CD4-positive, alpha-beta T cell treated with Interleukin-6 at 100 ng/mL for 8 hours (primary cell): Measurements from ENCODE around the gene CDH22.

Experiments
- DNase-seq: peaks from one replicate; pipeline ENCODE4 v3.0.0-alpha.2; 2020; ENCODE audit warnings: mixed read lengths, low spot score

Gene CDH22

DNA sequence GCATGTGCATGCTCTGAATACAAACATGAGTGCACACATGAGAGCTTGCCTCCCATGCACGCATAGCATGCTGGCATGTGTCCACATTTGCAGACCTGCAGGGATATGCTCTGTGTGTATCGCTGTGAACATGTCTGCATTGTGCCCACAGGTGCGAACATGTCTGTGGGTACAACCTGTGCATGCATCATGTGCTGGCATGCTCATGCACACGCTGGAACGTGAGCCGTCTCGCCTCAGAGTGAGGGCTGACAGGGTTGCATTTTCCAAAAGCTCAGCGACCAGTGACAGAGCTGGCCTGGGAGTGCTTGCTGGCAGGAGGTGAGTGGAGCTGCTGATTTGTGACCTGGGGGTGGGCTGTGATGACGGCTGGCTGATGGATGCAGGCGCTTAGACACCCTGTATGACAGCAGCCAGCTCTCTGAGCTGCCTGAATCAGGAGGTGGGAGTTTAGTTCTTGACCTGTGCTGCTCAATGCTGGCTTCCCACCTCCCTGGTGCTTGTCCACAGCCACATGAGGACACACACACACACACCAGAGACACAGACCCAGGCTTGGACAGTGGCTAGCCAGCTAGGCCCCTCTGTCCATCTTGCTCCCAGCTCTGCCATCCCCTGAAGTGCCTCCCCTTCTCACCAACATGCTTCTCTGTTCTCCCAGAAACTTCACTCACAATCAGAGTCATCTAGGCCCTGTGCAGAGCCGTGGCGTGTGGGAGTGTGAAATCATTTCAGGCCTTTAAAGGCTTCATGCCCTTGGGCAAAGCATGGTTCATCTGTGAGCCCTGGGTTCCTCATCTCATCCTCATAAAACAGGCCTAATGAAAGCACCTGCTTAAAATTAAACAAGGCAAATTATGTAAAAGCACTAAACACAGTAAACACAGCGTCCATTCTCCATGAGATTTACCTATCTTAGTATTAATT is 138.8 kb downstream of the CDH22 start:
- no peak for DNase-seq

DNA sequence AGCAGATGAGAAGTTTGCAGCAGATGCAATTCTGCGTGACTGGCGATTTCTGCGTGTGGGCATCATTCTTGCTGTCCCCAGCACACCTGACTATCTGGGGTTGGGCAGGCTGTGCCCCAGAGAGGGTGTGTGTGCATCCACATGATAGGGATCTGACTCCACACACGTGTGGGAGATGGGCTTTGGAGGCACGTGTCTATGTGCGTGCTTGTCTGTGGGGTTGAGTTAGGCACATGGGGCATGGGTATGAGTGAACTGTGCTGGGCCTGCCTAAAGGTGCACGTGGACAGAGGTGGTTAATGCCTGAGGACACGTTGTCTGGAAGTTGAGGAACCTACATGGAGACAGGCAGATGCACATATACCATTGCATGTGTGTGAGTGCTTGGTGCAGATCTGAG is 139.9 kb downstream of the CDH22 start:
- DNase-seq = no peak

DNA sequence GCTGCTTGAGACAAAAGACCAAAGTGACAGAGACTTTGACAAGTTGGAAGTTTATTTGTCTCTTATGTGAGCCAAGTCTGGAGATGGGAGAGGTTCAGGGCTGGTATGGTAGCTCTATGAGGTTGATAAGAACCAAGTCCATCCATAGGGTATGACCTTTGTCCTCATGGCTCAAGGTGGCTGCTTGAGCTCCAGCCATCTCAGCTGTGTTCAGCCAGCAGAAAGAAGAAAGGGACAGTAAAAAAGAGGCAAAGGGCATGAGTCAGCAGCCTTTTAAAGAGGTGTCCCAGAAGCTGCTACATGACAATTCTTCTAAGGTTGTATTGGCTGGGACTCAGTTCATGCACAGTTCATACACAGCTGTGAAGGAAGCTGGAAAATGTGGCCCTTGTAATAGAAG is 141.2 kb downstream of the CDH22 start:
- no peak for DNase-seq

DNA sequence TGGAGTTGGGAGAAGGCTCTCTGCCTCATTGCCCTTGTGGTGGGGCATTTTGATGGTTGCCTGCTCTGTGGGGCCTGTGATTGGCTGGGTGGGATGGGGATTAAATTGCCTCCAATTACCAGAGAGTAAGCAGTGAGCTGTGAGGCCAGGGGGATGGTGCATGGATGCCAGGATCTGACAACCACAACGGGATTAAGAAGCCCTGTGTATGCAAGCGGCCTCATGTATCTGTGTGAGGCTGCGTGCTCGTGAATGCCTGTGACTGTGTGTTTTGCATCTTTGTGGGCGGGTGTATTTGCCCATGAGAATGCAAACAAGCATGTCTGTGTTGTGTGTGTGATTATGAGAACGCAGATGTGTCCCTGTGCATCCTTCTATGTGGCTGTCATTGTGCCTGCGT is 144.0 kb downstream of the CDH22 start:
- no peak for DNase-seq

DNA sequence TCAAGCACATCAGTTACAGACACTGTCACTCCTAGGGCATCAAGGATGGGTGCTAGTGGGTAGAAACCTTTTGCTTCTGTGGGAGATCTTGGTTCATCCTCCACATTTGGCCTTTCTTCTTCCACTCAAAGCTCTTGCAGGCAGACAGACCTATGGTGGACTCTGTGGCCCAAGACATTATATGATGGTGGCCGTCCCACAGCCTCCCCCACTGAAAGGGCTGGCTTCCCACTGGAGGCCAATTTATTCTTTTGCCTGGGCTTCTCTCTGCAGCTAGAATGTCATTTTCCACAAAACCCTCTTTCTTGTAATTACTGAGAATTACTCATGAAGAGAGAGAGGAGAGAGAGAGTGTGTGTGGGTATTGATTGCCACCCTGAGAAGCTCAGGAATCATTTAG is 146.4 kb downstream of the CDH22 start:
- no peak for DNase-seq

DNA sequence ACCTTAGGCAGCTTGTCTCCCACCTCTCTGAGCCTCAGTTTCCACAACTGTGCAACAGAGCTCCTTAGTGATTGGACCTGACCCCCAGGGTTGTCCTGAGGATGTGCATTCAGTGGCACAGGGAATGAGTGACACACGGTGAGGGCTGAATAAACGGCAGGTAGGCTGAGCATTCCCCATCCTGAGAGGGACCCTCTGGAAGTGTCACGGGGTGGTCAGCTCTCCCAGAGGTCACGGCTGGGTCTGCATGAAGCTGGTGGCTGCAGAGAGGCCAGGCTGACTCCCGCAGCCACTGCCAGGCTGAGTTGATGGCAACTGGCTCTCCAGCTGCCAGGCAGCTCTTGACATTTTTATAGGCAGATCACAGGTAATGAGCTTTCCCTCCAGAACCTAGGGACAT is 147.6 kb downstream of the CDH22 start:
- no peak for DNase-seq

DNA sequence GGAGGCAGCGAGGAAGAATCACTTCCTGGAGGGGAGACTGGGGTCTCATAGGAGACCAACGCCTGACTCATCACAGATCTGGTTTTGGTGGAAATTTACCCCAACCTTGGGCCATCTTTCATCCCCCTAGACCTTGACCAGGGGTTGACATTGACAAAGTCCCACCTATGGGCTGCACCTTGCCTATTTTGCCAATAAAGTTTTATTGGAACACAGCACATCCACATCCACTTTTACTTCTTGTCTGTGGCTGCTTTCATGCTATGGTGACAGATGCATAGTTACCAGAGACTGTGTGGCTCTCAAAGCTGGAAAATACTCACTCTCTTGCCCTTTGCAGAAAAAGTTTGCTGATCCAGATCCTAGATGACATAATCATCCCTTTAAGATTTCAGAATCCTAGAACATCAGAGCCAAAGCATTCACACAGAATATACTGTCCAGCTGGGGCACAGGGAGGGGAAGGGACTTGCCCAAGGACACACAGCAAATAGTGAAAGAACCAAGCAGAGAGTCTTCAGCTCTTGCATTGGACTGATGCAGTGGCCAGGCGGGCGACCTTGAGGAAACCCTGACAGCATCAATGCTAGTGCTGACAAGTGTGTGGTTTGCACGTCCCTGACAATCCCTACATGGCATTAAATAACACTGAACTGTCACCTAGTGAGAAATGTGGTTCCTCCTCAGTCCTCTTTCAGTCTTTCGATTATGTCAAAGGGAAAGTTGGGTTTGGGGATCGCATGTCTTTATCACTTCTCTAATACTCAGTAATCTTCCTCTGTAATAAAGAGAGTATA is 149.0 kb downstream of the CDH22 start:
- no peak for DNase-seq

DNA sequence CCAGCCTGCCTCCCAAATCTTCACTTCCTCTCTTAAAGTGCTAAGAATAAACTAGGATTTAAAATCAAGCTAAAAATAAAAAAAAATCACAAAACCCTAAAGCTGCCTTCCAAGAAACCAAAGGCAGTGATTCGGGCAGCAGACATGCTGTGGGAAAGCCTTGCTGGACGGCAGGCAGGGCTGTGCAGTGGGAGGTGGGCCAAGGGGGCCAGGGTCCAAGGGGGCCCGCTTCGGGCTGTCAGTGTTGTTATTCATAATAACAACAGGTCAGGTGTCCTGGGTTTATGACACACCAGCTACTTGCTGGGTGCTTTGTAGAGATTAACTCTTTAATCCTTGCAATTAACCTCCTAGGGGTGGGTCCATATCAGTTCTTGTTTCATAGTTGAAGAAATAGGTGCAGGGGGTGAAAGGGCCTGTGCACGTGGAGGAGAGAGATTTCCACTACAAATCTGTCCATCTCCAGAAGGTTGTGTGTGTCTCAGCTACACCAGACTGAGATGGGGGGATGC is 149.8 kb downstream of the CDH22 start:
- DNase-seq = no peak

DNA sequence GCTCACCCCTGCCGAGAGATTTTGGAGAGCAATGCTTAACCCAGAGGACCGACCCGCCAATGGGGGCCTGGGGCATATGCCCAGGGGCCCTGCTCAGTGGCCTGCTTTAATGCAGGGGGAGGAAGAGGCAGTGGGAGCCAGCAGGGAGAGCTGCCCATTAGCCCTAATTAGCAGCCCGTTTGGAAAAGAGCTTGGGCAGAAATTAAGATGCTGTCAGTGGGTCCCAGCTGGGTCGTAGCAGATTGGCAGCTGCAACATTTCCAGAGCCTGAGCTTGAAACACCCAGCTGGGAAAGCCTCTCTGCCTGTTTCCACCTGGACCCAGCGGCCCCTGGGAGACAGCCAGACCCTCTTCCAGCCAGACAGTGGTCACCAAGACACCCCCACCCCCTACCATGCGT is 150.7 kb downstream of the CDH22 start:
- DNase-seq = no peak

DNA sequence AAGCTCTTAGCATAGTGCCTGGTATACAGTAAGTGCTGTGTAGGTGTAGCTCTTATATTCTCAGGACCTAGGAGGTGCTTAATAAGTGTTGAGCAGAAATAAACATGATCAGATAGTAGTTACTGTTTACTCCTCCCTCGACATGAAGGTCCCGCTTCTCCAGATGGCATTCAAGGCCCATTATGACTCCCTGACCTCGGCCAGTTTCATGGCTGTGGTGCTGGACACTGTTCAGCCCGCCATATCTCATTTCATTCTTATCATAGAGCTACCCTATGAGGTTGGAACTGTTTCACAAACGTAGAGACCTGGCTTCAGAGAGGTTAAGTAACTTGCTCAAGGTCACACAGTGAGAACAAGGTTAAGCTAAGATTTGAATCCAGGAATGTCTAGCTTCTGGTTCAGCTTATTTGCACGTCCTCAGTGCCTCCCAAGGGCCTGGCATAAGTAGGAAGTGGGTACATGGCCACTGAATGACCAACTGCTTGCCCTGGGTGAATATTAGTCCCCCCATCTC is 151.2 kb downstream of the CDH22 start:
- DNase-seq = no peak

DNA sequence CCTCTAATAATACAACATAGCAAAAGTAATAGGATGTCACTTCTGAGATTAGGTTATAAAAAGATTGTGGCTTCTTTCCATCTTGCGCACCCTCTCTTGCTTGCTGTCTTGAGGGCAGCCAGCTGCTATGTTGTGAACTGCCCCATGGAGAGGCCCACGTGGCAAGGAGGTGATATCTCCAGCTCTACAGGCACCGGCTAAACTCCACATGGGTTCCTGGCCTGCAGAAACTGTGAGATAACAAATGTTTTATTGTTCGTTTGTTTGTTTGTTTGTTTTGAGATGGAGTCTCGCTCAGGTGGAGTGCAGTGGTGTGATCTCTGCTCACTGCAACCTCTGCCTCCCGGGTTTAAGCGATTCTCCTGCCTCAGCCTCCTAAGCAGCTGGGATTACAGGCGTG is 152.2 kb downstream of the CDH22 start:
- DNase-seq = no peak

DNA sequence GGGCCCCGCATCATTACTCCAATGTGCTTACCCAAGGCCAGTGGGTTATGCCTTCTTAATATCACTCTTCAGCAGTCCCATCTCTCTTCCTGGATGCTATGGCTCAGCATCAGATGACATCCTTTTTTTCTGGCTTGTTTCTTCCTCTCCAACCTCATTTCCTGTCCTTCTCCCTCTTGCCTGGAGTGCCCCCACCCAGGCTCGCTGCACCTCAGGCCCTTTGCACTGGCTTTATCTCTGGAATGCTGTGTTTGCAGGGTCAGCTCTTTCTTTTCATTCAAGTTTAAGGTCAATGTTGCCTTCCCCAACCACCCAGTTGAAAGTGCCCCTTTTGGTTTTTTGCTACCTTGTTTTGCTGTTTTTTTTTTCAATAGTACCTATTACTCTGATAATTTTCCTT is 153.5 kb downstream of the CDH22 start:
- DNase-seq = no peak

DNA sequence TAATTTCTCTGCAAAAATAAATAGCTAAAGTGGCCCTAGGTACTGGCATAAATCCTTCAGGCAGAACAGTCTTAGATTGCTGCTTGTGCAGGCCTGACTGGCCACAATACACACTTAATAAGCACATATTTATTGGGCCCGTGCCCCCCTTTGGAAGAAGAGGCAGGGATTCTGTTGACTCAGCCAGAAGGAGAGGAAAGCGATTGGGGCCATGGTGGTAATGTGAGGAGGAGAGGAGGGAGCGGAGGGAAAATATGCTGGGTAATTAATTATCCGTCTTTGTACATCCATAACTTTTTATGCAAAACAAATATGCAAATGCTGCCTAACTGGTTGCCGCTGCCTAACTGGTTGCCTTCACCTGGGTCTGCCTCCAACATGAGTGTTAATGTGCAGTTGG is 154.0 kb downstream of the CDH22 start:
- no peak for DNase-seq

DNA sequence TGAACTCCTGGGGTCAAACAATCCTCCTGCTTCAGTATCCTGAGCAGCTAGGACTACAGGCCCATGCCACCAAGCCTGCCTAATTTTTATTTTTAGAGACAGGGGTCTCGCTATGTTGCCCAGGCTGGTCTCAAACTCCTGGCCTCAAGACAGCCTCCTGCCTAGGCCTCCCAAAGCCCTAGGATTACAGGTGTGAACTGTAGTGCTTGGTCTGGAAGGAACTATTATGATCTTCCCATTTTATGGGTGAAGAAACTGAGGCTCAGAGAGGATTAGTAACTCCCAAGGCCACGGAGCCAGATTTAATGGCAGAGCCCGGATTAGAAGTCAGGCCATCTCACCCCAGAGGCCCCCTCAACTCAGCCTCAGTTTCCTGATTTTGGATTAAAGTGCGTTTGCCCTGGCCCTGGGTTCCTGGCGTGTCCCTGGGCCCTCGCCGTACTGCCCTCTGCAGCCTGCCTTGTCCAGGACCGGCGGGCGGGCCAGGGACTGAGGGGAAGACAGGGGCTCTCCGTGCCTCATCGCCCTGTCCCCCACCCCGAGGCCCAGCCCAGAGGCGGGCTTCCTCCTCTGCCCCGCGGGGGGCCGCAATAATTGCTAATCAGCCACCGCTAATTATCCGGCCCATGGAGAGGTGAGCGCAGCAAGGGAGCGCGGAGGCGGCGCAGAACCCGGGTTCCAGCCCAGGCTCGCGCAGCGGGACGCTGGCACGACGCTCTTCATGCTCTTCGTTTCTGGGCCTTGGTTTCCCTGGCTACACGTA is 155.3 kb downstream of the CDH22 start:
- no peak for DNase-seq

DNA sequence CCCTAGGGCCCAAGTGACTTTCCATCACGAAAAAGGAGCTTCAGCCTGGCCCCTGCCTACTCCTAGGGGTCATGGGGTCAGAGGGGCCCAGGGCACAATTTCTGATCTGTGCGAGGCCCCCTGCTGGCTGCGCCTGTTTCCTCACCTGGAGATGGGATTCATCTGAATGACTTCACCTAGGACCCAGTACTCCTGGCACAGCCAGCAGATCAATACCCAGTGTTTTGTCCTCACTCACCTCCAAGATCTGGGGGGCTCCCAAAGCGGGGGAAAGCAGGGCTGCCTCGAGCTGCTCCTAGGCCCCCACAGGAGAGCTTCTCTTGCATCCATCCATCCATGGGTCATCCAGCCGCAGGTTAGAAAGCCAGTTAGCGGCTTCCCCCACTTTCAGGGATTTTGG is 156.4 kb downstream of the CDH22 start:
- no peak for DNase-seq

DNA sequence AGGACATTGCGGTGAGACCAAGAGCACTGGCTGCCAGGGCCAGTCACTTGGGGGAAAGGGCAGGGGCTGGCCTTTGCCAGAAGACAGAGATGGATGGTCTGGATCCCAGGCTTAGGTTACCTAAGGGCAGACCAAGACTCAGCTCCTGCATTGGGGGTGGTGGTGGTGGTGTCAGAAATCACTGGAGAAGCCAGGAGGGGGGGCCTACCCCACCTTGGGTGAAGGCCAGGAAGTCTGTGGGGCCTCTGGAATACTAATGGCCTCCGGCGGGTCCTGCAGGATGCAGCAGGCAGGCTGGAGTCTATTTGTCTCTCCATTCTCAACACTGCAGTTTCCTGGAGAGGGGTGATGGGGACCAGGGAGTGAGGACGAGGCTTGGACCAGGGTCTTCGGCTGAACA is 157.4 kb downstream of the CDH22 start:
- DNase-seq = no peak

DNA sequence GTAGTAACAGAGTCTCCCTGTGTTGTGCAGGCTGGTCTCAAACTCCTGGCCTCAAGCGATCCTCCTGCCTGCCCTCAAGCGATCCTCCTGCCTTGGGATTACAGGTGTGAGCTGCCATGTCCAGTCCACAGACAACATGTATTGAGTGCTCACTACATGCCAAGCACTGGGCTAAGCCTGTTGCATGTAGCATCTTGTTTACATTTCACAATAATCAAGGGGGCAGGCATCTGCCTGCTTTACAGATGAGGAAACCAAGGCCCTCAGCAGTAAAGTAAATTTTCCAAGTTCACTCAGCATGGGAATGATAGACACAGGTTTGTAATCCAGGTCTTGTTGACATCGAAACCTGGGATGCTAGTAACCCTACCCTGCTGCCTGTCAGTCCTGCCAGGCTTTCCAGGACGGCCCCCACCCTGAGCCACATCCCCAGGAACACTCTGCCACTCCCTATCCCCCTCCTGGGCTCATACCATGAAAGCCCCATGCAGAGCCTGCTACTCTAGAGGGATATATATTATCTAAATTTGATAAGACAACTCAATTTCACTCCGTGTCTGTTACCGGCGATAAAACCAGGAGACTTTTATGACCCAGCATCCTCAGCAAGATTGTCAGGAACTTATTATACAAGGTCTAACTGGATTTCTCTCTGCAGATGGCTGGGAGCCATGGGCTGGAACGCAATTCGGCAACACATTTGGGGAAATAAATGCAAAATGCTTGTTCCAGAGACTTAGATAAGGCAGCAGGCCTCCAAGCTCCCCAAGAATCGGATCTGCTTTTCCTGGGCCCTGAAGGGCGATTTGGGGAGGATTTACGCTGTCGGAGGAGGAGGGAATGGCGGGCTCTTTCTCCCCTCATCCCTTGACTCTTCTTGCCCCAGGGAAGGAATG is 159.7 kb downstream of the CDH22 start:
- DNase-seq = no peak

DNA sequence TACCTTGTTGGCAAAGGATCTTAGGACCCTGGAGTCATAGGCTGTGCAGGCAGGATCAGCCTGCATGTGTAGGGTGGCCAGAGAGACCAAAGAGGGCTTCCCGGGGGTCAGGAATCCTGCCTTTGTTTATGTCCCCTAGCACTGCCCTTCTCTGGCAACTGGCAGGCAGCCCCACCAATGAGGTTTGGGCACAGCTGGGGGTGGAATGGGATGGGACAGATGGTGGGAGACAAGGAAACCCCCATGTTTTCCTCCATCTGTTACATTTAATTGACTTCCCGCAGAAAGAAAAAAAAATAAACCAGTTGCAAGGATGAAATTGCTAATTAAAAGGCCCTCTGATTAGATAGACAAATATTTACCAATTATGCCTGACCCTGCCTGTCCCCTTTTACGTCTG is 162.6 kb downstream of the CDH22 start:
- no peak for DNase-seq

DNA sequence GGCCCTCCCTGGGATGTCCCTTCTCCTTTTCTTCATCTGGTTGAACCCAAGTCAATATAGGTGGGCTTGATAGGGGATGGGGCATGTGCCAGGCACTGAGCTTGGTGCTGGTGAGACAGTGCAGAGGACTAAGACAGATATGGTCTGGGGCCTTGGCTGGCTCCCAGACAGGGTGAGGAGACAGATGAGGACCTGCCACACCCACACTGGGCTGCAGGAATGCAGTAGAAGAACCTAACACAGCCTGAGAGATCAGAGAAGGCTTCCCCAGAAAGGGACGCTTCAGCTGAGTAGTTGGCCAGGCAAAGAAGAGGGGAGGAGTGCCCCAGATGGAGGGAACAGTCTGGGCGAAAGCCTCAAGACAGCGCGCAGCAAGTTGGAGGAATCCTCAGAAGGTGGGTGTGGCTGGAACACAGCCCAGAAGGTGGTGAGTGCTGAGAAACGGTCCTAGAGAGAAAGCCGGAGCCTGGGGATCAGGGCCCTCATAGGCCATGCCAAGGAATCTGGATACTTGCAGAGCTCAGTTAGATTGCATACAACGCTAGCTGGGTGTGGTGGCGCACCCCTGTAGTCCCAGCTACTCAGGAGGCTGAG is 163.8 kb downstream of the CDH22 start:
- no peak for DNase-seq

DNA sequence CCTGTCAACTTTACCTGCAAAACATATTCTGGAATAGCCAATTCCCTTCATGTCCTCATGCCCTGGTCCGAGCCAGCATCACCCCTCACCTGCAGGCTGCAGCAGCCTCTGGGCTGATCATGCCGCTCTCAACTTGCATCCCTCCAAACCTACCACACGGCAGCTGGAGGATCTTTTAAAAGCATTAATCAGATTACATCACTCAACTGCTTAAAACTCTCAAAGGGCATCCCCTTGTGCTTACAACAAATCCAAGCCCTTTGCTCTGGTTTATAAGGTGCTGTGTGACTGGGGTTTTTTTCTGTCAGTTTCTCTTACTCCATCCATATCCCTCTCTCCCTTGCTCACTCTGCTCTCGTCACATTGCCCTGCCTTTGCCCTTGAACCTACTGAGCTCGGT is 166.2 kb downstream of the CDH22 start:
- no peak for DNase-seq
